Measurements from ENCODE around the gene BBS7. TPM values are rescaled to one million over a fixed set of nuclear protein-coding genes. Genes with fewer than 3 reads are reported as not detected.

The BBS7 gene
- total and polyA plus RNA-seq, 10 of the 15 experiments (the other 5 are each of a cell fraction or from before 2014, with no cell fraction given), result 5.2 to 15.2 (median 9.0) TPM

- TF ChIP-seq CEBPZ (IDR thresholded peaks at IDR 0.05; ENCODE audit: low read depth, low read length) (no peak), TCF3 (IDR thresholded peaks at IDR 0.05; ENCODE audit: borderline replicate concordance, insufficient read depth, low read depth, low read length) (no peak), RUNX3 (IDR thresholded peaks at IDR 0.05; ENCODE audit: low read length) (peak; percentile 27; the same call in 1 of the 2 replicates), SUZ12 (IDR thresholded peaks at IDR 0.05; ENCODE audit: unreplicated experiment) (no peak), SMAD1 (IDR thresholded peaks at IDR 0.05; ENCODE audit: low read depth, partially characterized antibody) (no peak), RAD51 (IDR thresholded peaks at IDR 0.05) (no peak), HDAC2 (IDR thresholded peaks at IDR 0.05) (no peak), JUND (IDR thresholded peaks at IDR 0.05; ENCODE audit: low read depth, low read length) (no peak)
- TF ChIP-seq, protein P1, sequence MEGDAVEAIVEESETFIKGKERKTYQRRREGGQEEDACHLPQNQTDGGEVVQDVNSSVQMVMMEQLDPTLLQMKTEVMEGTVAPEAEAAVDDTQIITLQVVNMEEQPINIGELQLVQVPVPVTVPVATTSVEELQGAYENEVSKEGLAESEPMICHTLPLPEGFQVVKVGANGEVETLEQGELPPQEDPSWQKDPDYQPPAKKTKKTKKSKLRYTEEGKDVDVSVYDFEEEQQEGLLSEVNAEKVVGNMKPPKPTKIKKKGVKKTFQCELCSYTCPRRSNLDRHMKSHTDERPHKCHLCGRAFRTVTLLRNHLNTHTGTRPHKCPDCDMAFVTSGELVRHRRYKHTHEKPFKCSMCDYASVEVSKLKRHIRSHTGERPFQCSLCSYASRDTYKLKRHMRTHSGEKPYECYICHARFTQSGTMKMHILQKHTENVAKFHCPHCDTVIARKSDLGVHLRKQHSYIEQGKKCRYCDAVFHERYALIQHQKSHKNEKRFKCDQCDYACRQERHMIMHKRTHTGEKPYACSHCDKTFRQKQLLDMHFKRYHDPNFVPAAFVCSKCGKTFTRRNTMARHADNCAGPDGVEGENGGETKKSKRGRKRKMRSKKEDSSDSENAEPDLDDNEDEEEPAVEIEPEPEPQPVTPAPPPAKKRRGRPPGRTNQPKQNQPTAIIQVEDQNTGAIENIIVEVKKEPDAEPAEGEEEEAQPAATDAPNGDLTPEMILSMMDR (IDR thresholded peaks at IDR 0.05 in 2 of 3, conservative IDR thresholded peaks at IDR 0.05 in 1 of 3; ENCODE audit: control insufficient read depth in 2 of 3, extremely low read depth in 1 of 3, insufficient read depth in 1 of 3, low read depth in 3 of 3, low read length in 3 of 3), result peak in 2 of 3 experiments; percentile 6 to 32; a peak in 2 of 6 replicates
Measured at GRCh38 chr4:121822796-121823504, 47.3 kb downstream of the BBS7 start (continued).
